K562 treated with DMSO at 1 percent for 48 hours (cell line): ENCODE data around the gene UPP1. TPM values are rescaled to one million over a fixed set of nuclear protein-coding genes. Genes with fewer than 3 reads are reported as not detected.

Source experiments
- total RNA-seq: library from RNA; unstranded; fragments of 300-600 nt; gene quantifications from 2 replicates; pipeline ENCODE4 v1.2.3, GENCODE V29; 2022; ENCODE audit warnings: low replicate concordance; ENCODE audit errors: extremely low read depth

The UPP1 gene
- total RNA-seq, result not detected in 2 replicates

GRCh38 chr7:48089046-48090003 is at the start of gene UPP1:
Gene UPP1 (plus strand): TSS chr7:48089265. CDS start chr7:48094784, 5,519 bp downstream.

Other genes starting within 250 kb of the UPP1 start
- gene PKD1L1, start 140.8 kb upstream of the UPP1 start, total RNA-seq, result not detected in 2 replicates
- gene HUS1, start 109.7 kb upstream of the UPP1 start, total RNA-seq, result not detected in 2 replicates
- gene SUN3, start 60.2 kb upstream of the UPP1 start, total RNA-seq, result not detected in 2 replicates
- gene C7orf57, start 53.7 kb upstream of the UPP1 start, total RNA-seq, result not detected in 2 replicates
- not detected in 2 replicates for gene ABCA13, start 82.2 kb downstream of the UPP1 start, total RNA-seq